IMR-90 (cell line): Measurements from ENCODE around the gene HOXA10. TPM values are rescaled to one million over a fixed set of nuclear protein-coding genes. Genes with fewer than 3 reads are reported as not detected.

ENCODE experiments used
- ATAC-seq: fragments of 200-7000 bp; cut with Tn5 transposase; 2 replicates; pipeline ENCODE4 v1.9.1; 2020; ENCODE audit warnings: low read depth, mild to moderate bottlenecking, moderate library complexity
- BruUV-seq: library from RNA; stranded (reverse); fragments of 400-500 nt; replicated peaks from 2 replicates; lab custom pipeline; 2021; lab: Mats Ljungman, UMichigan
- CTCF ChIA-PET: fragments of 300-600 bp; formaldehyde crosslinking; extraction: SDS; loops from one replicate; lab custom pipeline; 2021; ENCODE audit warnings: antibody characterized with exemption; lab: Yijun Ruan, JAX
- POLR2A ChIA-PET: fragments of 300-600 bp; sonication (Branson Sonifier 250); formaldehyde crosslinking; loops from one replicate; lab custom pipeline; 2022; ENCODE audit warnings: antibody characterized with exemption; ENCODE audit not compliant: unreplicated experiment; lab: Charles Lee
- DNase-seq: peaks from one replicate; pipeline ENCODE4 v3.0.0; 2013
- H2AFZ ChIP-seq: replicated peaks from 2 replicates; pipeline ENCODE3; 2013; ENCODE audit warnings: low read length, mild to moderate bottlenecking; ENCODE audit not compliant: poor library complexity
- H2AK5ac ChIP-seq: 2 replicates; pipeline ENCODE4 v1.6.1; 2013; ENCODE audit warnings: low read depth, low read length, inconsistent platforms
- H2AK9ac ChIP-seq: replicated peaks from 2 replicates; pipeline ENCODE3; 2013; ENCODE audit warnings: mild to moderate bottlenecking, low read depth, low read length, moderate library complexity; ENCODE audit not compliant: poor library complexity
- H2BK120ac ChIP-seq: 2 replicates; pipeline ENCODE4 v1.6.1; 2013; ENCODE audit warnings: low read depth, low read length, inconsistent platforms
- H2BK15ac ChIP-seq: 3 replicates; pipeline ENCODE4 v1.6.1; 2013; ENCODE audit warnings: low read depth, low read length, inconsistent platforms
- H2BK20ac ChIP-seq: 2 replicates; pipeline ENCODE4 v1.6.1; 2013; ENCODE audit warnings: low read depth, mild to moderate bottlenecking, inconsistent platforms, low read length, moderate library complexity
- H2BK5ac ChIP-seq: 2 replicates; pipeline ENCODE4 v1.6.1; 2013; ENCODE audit warnings: mild to moderate bottlenecking, low read depth, low read length, inconsistent platforms; ENCODE audit not compliant: poor library complexity, severe bottlenecking
- H3K14ac ChIP-seq: replicated peaks from 2 replicates; pipeline ENCODE4 v1.6.1; 2013; ENCODE audit warnings: low read depth, low read length, inconsistent platforms
- H3K18ac ChIP-seq: 2 replicates; pipeline ENCODE4 v1.6.1; 2013; ENCODE audit warnings: low read depth, low read length, control low read depth
- H3K23ac ChIP-seq: 2 replicates; pipeline ENCODE4 v1.6.1; 2013; ENCODE audit warnings: low read depth, low read length, inconsistent platforms
- H3K27ac ChIP-seq: 2 replicates; pipeline ENCODE4 v1.5.1; 2013; ENCODE audit warnings: mild to moderate bottlenecking, control low read depth, low read length; ENCODE audit not compliant: insufficient read depth
- H3K27me3 ChIP-seq: 2 replicates; pipeline ENCODE4 v1.6.1; 2013; ENCODE audit warnings: low read length; ENCODE audit not compliant: control insufficient read depth, insufficient read depth
- H3K36me3 ChIP-seq: 2 replicates; pipeline ENCODE4 v1.6.1; 2013; ENCODE audit warnings: low read length, mixed read lengths; ENCODE audit not compliant: control insufficient read depth, insufficient read depth
- H3K4ac ChIP-seq: 2 replicates; pipeline ENCODE4 v1.6.1; 2013; ENCODE audit warnings: low read depth, low read length, inconsistent platforms
- H3K4me1 ChIP-seq: 2 replicates; pipeline ENCODE4 v1.6.1; 2013; ENCODE audit warnings: low read length, mixed read lengths; ENCODE audit not compliant: control insufficient read depth, insufficient read depth
- H3K4me2 ChIP-seq: 2 replicates; pipeline ENCODE4 v1.6.1; 2013; ENCODE audit warnings: low read depth, mild to moderate bottlenecking, control low read depth, low read length, moderate library complexity
- H3K4me3 ChIP-seq: 2 replicates; pipeline ENCODE4 v1.5.1; 2013; ENCODE audit warnings: low read depth, mild to moderate bottlenecking, control low read depth, low read length, moderate library complexity; ENCODE audit not compliant: insufficient read depth
- H3K56ac ChIP-seq: 2 replicates; pipeline ENCODE4 v1.6.1; 2013; ENCODE audit warnings: low read length, inconsistent platforms; ENCODE audit not compliant: insufficient read depth; ENCODE audit errors: extremely low read depth
- H3K79me1 ChIP-seq, 2 experiments: 2 replicates each; pipeline ENCODE4 v1.6.1; 2013; ENCODE audit warnings: low read length in 2 of 2, inconsistent platforms in 1 of 2, low read depth in 1 of 2
- H3K9ac ChIP-seq: 2 replicates; pipeline ENCODE4 v1.6.1; 2013; ENCODE audit warnings: low read depth, low read length, control low read depth
- H3K9me1 ChIP-seq: 2 replicates; pipeline ENCODE4 v1.6.1; 2013; ENCODE audit warnings: low read length, inconsistent platforms; ENCODE audit not compliant: insufficient read depth
- H3K9me3 ChIP-seq: 2 replicates; pipeline ENCODE4 v1.6.1; 2013; ENCODE audit warnings: low read length; ENCODE audit not compliant: control insufficient read depth, insufficient read depth
- H4K20me1 ChIP-seq: 2 replicates; pipeline ENCODE4 v1.6.1; 2013; ENCODE audit warnings: low read length, inconsistent platforms; ENCODE audit not compliant: insufficient read depth
- H4K5ac ChIP-seq: 2 replicates; pipeline ENCODE4 v1.6.1; 2013; ENCODE audit warnings: mild to moderate bottlenecking, low read depth, low read length, control low read depth
- H4K8ac ChIP-seq, 2 experiments: 2 replicates each; pipeline ENCODE4 v1.6.1; 2013; ENCODE audit warnings: low read depth in 2 of 2, low read length in 2 of 2, control low read depth in 1 of 2, inconsistent platforms in 1 of 2
- H4K91ac ChIP-seq: 2 replicates; pipeline ENCODE4 v1.6.1; 2013; ENCODE audit warnings: low read depth, low read length, inconsistent platforms; ENCODE audit not compliant: insufficient read depth
- CTCF ChIP-seq: conservative IDR thresholded peaks from 2 replicates; pipeline ENCODE4 v1.5.1; 2012; ENCODE audit warnings: mild to moderate bottlenecking, low read depth, low read length, improper control_type of control experiment
- MAZ ChIP-seq: IDR thresholded peaks from 2 replicates; pipeline ENCODE4 v1.6.1; 2012; ENCODE audit warnings: low read depth, mild to moderate bottlenecking, low read length, improper control_type of control experiment, moderate library complexity, borderline replicate concordance
- WGBS, 2 experiments: methylation state at CpG; one replicate each; pipeline versions ENCODE4 v1.1.5 to v1.1.7; 2013; ENCODE audit warnings: missing lambda C conversion rate in 2 of 2; ENCODE audit not compliant: insufficient read length in 1 of 2; ENCODE audit errors: extremely low coverage in 2 of 2; 5-methylcytosine and 5-hydroxymethylcytosine counted together
- dilution Hi-C: fragments of 300-500 bp; cut with HindIII; formaldehyde crosslinking; loops from one replicate; pipeline ENCODE4 v1.14.3; 2018; ENCODE audit warnings: low sequenced_read_pairs; ENCODE audit not compliant: unreplicated experiment
- in situ Hi-C: fragments of 300-500 bp; cut with MboI; formaldehyde crosslinking; loops from 3 replicates; pipeline ENCODE4 v1.14.3; 2019; ENCODE audit warnings: low sequenced_read_pairs, inconsistent platforms, mixed read lengths
- intact Hi-C: fragments of 100-400 bp; cut with micrococcal nuclease; formaldehyde crosslinking; loops from 2 replicates; pipeline ENCODE4 v1.10.0; 2022
- polyA plus RNA-seq, 3 experiments: library from polyadenylated mRNA; depleted of rRNA; stranded (reverse); fragments of >200 nt; gene quantifications; 2 replicates each; pipeline ENCODE4 v1.2.3, GENCODE V29; 2012; ENCODE audit warnings: low replicate concordance in 1 of 3
- total RNA-seq: library from RNA; depleted of rRNA; stranded (reverse); fragments of >200 nt; gene quantifications from 2 replicates; pipeline ENCODE4 v1.2.3, GENCODE V29; 2012

The HOXA10 gene
- total and polyA plus RNA-seq, 2 of the 4 experiments (the other 2 are of a cell fraction): 0.10 to 0.18 TPM

- no peak overlapping the region for H4K8ac ChIP-seq
- no peak overlapping the region for H2AK9ac ChIP-seq
- dilution Hi-C loops (no loop called here), in situ Hi-C loops (loop anchor here (10.0 kb wide), 1 partner anchor 883 kb away; no protein-coding TSS in a partner anchor), intact Hi-C loops (loop anchor here (10.0 kb wide), 4 partner anchors 553 to 1913 kb away; partner anchors contain the start of gene TAX1BP1)
- H3K27me3 ChIP-seq: peaks cover 90% of the 10 kb centered on the region
- CTCF ChIA-PET: interaction anchor here (0.7 to 1.3 kb wide), 2 partner anchors 12 to 583 kb away, joined by 3 read pairs; no protein-coding TSS in a partner anchor
- H2AFZ ChIP-seq: no peak overlapping the region
- no peak overlapping the region for H3K4ac ChIP-seq
- H3K18ac ChIP-seq: no peak overlapping the region
- no peak overlapping the region for H3K14ac ChIP-seq
- no peak overlapping the region for H2BK5ac ChIP-seq
- POLR2A ChIA-PET: no interaction called here
- no peaks in the 10 kb centered on the region for H3K9me1 ChIP-seq
- peaks cover 16% of the 10 kb centered on the region; the same call in 1 of the 2 replicates for H3K9me3 ChIP-seq
- H3K36me3 ChIP-seq: no peaks in the 10 kb centered on the region
- H3K4me1 ChIP-seq: peaks cover 1% of the 10 kb centered on the region; the same call in 1 of the 2 replicates
- H4K91ac ChIP-seq: no peak overlapping the region
- H3K4me2 ChIP-seq: no peak overlapping the region
- H3K23ac ChIP-seq: no peak overlapping the region
- no peak for DNase-seq
- no peak overlapping the region for H2BK20ac ChIP-seq
- no peak for ATAC-seq
- H2BK120ac ChIP-seq: no peak overlapping the region
- peaks cover 8% of the 10 kb centered on the region; the same call in 1 of the 2 replicates for H4K20me1 ChIP-seq
- TF ChIP-seq CTCF: no peak
- TF ChIP-seq MAZ: no peak
- no peak overlapping the region for H3K9ac ChIP-seq
- no peak overlapping the region for H3K4me3 ChIP-seq
- H2BK15ac ChIP-seq: no peak overlapping the region
- no peaks in the 10 kb centered on the region for H3K79me1 ChIP-seq
- BruUV-seq: no TSS peak
- H4K5ac ChIP-seq: no peak overlapping the region
- H2AK5ac ChIP-seq: no peak overlapping the region
- 10% methylated on average over 10 of the region's 42 CpGs; no CpG with 5 or more reads in 1 of the 2 experiments for WGBS, 2 experiments
- H3K56ac ChIP-seq: no peak overlapping the region
- no peak overlapping the region for H3K27ac ChIP-seq
Measured at GRCh38 chr7:27191833-27192545, 17.9 kb upstream of the HOXA10 start.
